ENCODE measurements around the gene CFB. TPM values are rescaled to one million over a fixed set of nuclear protein-coding genes. Genes with fewer than 3 reads are reported as not detected.
"Not testable (repeated sequence)": the region's sequence is repeated elsewhere in the genome, so short reads cannot be mapped to it uniquely, and the experiment has no call there.

The CFB gene
- total and polyA plus RNA-seq, 7 experiments from 2014 or later: 0.56 to 1.8 (median 1.4) TPM; not detected in 2

- Mint-ChIP-seq H3K36me3 (no peaks in the 10 kb centered on the region), H3K9me3 (no peaks in the 10 kb centered on the region), H3K4me3 (no peak overlapping the region), H3K27ac (no peak overlapping the region), H3K27me3 (peaks cover 0 to 5% (median 0%) of the 10 kb centered on the region in 5 donors), H3K4me1 (peaks cover 0 to 3% (median 0%) of the 10 kb centered on the region in 7 donors)
- no peaks in the 10 kb centered on the region for H3K9me3 ChIP-seq (ENCODE audit: control insufficient read depth in 2 of 3, low read length in 3 of 3)
- no peaks in the 10 kb centered on the region for H3K4me1 ChIP-seq (ENCODE audit: control insufficient read depth in 2 of 2, insufficient read depth in 2 of 2, low read length in 2 of 2)
- no peak for ATAC-seq
- no peak overlapping the region for H3K27ac ChIP-seq (ENCODE audit: low read depth, low read length)
- no peaks in the 10 kb centered on the region for H3K36me3 ChIP-seq (ENCODE audit: control insufficient read depth in 2 of 3, insufficient read depth in 3 of 3, low read length in 3 of 3)
- intact Hi-C loops (cut with micrococcal nuclease): no loop called here
- no peaks in the 10 kb centered on the region for H3K27me3 ChIP-seq (ENCODE audit: control insufficient read depth in 2 of 2, insufficient read depth in 2 of 2, low read length in 2 of 2)
- POLR2A ChIA-PET: no interaction called here
- CTCF ChIA-PET: no interaction called here
- no peak for DNase-seq
- no peak overlapping the region for H3K4me3 ChIP-seq (ENCODE audit: low read length)
Measured at GRCh38 chr6:31928672-31928939, 17.3 kb upstream of the CFB start.

- Histone ChIP-seq H3K27me3 (ENCODE audit: control insufficient read depth in 2 of 2, insufficient read depth in 2 of 2, low read length in 2 of 2) (no peaks in the 10 kb centered on the region), H3K36me3 (ENCODE audit: control insufficient read depth in 2 of 3, insufficient read depth in 3 of 3, low read length in 3 of 3) (no peaks in the 10 kb centered on the region), H3K27ac (ENCODE audit: low read depth, low read length) (no peak overlapping the region), H3K4me3 (ENCODE audit: low read length) (no peak overlapping the region), H3K4me1 (ENCODE audit: control insufficient read depth in 2 of 2, insufficient read depth in 2 of 2, low read length in 2 of 2) (no peaks in the 10 kb centered on the region), H3K9me3 (ENCODE audit: control insufficient read depth in 2 of 3, low read length in 3 of 3) (no peaks in the 10 kb centered on the region)
- Mint-ChIP-seq H3K27ac (no peak overlapping the region), H3K4me1 (peaks cover 0 to 2% (median 0%) of the 10 kb centered on the region in 7 donors), H3K9me3 (no peaks in the 10 kb centered on the region), H3K4me3 (no peak overlapping the region), H3K27me3 (peaks cover 0 to 5% (median 0%) of the 10 kb centered on the region in 5 donors), H3K36me3 (no peaks in the 10 kb centered on the region)
- ChIA-PET POLR2A (interaction anchor here (1.2 kb wide), 1 partner anchor 67 kb away, joined by 3 read pairs; no protein-coding TSS in a partner anchor), CTCF (no interaction called here)
- no peak for ATAC-seq
- no peak for DNase-seq
- intact Hi-C loops (cut with micrococcal nuclease): no loop called here
Measured at GRCh38 chr6:31930962-31931361, 14.9 kb upstream of the CFB start.

- H3K36me3 Mint-ChIP-seq; H3K4me1 ChIP-seq (ENCODE audit: control insufficient read depth in 2 of 2, insufficient read depth in 2 of 2, low read length in 2 of 2); POLR2A ChIA-PET; H3K4me1 Mint-ChIP-seq; H3K9me3 ChIP-seq (ENCODE audit: control insufficient read depth in 2 of 3, low read length in 3 of 3); H3K36me3 ChIP-seq (ENCODE audit: control insufficient read depth in 2 of 3, insufficient read depth in 3 of 3, low read length in 3 of 3); intact Hi-C loops (cut with micrococcal nuclease); ATAC-seq; H3K9me3 Mint-ChIP-seq; H3K4me3 Mint-ChIP-seq; H3K27ac Mint-ChIP-seq; H3K27ac ChIP-seq (ENCODE audit: low read depth, low read length); DNase-seq; H3K27me3 ChIP-seq (ENCODE audit: control insufficient read depth in 2 of 2, insufficient read depth in 2 of 2, low read length in 2 of 2); H3K4me3 ChIP-seq (ENCODE audit: low read length); CTCF ChIA-PET; H3K27me3 Mint-ChIP-seq: not testable (repeated sequence)
Measured at GRCh38 chr6:31932137-31932536, 13.8 kb upstream of the CFB start.

DNA sequence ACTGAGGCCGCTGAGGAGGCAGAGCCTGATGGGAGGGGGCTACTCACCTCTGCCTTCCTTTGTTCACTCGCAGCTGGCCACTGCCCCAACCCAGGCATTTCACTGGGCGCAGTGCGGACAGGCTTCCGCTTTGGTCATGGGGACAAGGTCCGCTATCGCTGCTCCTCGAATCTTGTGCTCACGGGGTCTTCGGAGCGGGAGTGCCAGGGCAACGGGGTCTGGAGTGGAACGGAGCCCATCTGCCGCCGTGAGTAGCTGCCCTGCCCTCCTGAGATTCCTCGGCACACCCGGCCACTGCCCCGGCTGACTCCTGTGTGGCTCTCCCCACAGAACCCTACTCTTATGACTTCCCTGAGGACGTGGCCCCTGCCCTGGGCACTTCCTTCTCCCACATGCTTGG lies 12.4 kb upstream of the CFB start:
- intact Hi-C loops (cut with micrococcal nuclease): no loop called here

GRCh38 chr6:31935021-31935420 lies 10.9 kb upstream of the CFB start:
- no peak overlapping the region for H3K27ac ChIP-seq (ENCODE audit: low read depth, low read length)
- Mint-ChIP-seq H3K27me3 (peaks cover 0 to 5% (median 0%) of the 10 kb centered on the region in 5 donors), H3K4me1 (peaks cover 0 to 2% (median 0%) of the 10 kb centered on the region in 7 donors), H3K36me3 (no peaks in the 10 kb centered on the region), H3K27ac (no peak overlapping the region), H3K9me3 (no peaks in the 10 kb centered on the region), H3K4me3 (no peak overlapping the region)
- H3K4me1 ChIP-seq (ENCODE audit: control insufficient read depth in 2 of 2, insufficient read depth in 2 of 2, low read length in 2 of 2): no peaks in the 10 kb centered on the region
- no peak overlapping the region for H3K4me3 ChIP-seq (ENCODE audit: low read length)
- H3K36me3 ChIP-seq (ENCODE audit: control insufficient read depth in 2 of 3, insufficient read depth in 3 of 3, low read length in 3 of 3): no peaks in the 10 kb centered on the region
- ATAC-seq (no peak), DNase-seq (no peak)
- intact Hi-C loops (cut with micrococcal nuclease): no loop called here
- H3K27me3 ChIP-seq (ENCODE audit: control insufficient read depth in 2 of 2, insufficient read depth in 2 of 2, low read length in 2 of 2): no peaks in the 10 kb centered on the region
- POLR2A ChIA-PET: interaction anchor here (1.0 kb wide), 1 partner anchor 33 kb away, joined by 3 read pairs; the partner anchor contains the start of gene ZBTB12
- no peaks in the 10 kb centered on the region for H3K9me3 ChIP-seq (ENCODE audit: control insufficient read depth in 2 of 3, low read length in 3 of 3)
- CTCF ChIA-PET: no interaction called here

More for the DNA sequence above, 12.4 kb upstream of the CFB start:
- Histone ChIP-seq H3K27me3 (ENCODE audit: control insufficient read depth in 2 of 2, insufficient read depth in 2 of 2, low read length in 2 of 2) (no peaks in the 10 kb centered on the region), H3K36me3 (ENCODE audit: control insufficient read depth in 2 of 3, insufficient read depth in 3 of 3, low read length in 3 of 3) (no peaks in the 10 kb centered on the region), H3K4me3 (ENCODE audit: low read length) (no peak overlapping the region), H3K4me1 (ENCODE audit: control insufficient read depth in 2 of 2, insufficient read depth in 2 of 2, low read length in 2 of 2) (no peaks in the 10 kb centered on the region), H3K9me3 (ENCODE audit: control insufficient read depth in 2 of 3, low read length in 3 of 3) (no peaks in the 10 kb centered on the region), H3K27ac (ENCODE audit: low read depth, low read length) (no peak overlapping the region)
- CTCF ChIA-PET: no interaction called here
- no peak overlapping the region for H3K27ac Mint-ChIP-seq
- DNase-seq (no peak), ATAC-seq (no peak)
- H3K4me3 Mint-ChIP-seq: no peak overlapping the region
- POLR2A ChIA-PET: no interaction called here
- peaks cover 0 to 2% (median 0%) of the 10 kb centered on the region in 7 donors for H3K4me1 Mint-ChIP-seq
- no peaks in the 10 kb centered on the region for H3K9me3 Mint-ChIP-seq
- H3K36me3 Mint-ChIP-seq: no peaks in the 10 kb centered on the region
- peaks cover 0 to 5% (median 0%) of the 10 kb centered on the region in 5 donors for H3K27me3 Mint-ChIP-seq

DNA sequence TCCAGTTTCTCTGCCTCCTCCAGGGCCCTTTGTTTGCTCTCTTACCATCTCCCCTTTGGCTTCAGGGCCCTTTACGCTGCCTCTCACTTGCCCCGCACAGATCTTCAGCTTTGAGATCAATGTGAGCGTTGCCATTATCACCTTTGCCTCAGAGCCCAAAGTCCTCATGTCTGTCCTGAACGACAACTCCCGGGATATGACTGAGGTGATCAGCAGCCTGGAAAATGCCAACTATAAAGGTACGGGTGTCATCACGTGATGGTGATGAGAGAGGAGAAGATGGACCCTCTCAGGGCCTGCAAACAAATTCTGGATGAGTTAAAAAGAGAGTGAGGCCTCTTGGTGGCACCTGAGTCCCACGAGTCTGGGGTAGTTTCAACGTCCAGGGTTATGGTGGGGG lies 10.1 kb upstream of the CFB start:
- intact Hi-C loops (cut with micrococcal nuclease): no loop called here
- ChIA-PET POLR2A (no interaction called here), CTCF (interaction anchor here (1.0 kb wide), 1 partner anchor 17 kb away, joined by 3 read pairs; no protein-coding TSS in a partner anchor)
- peaks cover 0 to 2% (median 0%) of the 10 kb centered on the region in 7 donors for H3K4me1 Mint-ChIP-seq
- Histone ChIP-seq H3K27ac (ENCODE audit: low read depth, low read length) (no peak overlapping the region), H3K4me1 (ENCODE audit: control insufficient read depth in 2 of 2, insufficient read depth in 2 of 2, low read length in 2 of 2) (no peaks in the 10 kb centered on the region), H3K9me3 (ENCODE audit: control insufficient read depth in 2 of 3, low read length in 3 of 3) (no peaks in the 10 kb centered on the region), H3K36me3 (ENCODE audit: control insufficient read depth in 2 of 3, insufficient read depth in 3 of 3, low read length in 3 of 3) (no peaks in the 10 kb centered on the region), H3K27me3 (ENCODE audit: control insufficient read depth in 2 of 2, insufficient read depth in 2 of 2, low read length in 2 of 2) (no peaks in the 10 kb centered on the region), H3K4me3 (ENCODE audit: low read length) (no peak overlapping the region)
- no peak overlapping the region for H3K4me3 Mint-ChIP-seq
- peaks cover 0 to 7% (median 0%) of the 10 kb centered on the region in 5 donors for H3K27me3 Mint-ChIP-seq
- DNase-seq (no peak), ATAC-seq (no peak)
- no peaks in the 10 kb centered on the region for H3K36me3 Mint-ChIP-seq
- H3K27ac Mint-ChIP-seq: no peak overlapping the region
- H3K9me3 Mint-ChIP-seq: no peaks in the 10 kb centered on the region

- Mint-ChIP-seq H3K27me3 (peaks cover 0 to 11% (median 7%) of the 10 kb centered on the region in 5 donors), H3K9me3 (no peaks in the 10 kb centered on the region), H3K36me3 (no peaks in the 10 kb centered on the region), H3K4me3 (no peak overlapping the region), H3K4me1 (peaks cover 0 to 6% (median 0%) of the 10 kb centered on the region in 7 donors), H3K27ac (no peak overlapping the region)
- no peaks in the 10 kb centered on the region for H3K27me3 ChIP-seq (ENCODE audit: control insufficient read depth in 2 of 2, insufficient read depth in 2 of 2, low read length in 2 of 2)
- no peaks in the 10 kb centered on the region for H3K36me3 ChIP-seq (ENCODE audit: control insufficient read depth in 2 of 3, insufficient read depth in 3 of 3, low read length in 3 of 3)
- DNase-seq (no peak), ATAC-seq (no peak)
- no peaks in the 10 kb centered on the region for H3K4me1 ChIP-seq (ENCODE audit: control insufficient read depth in 2 of 2, insufficient read depth in 2 of 2, low read length in 2 of 2)
- H3K27ac ChIP-seq (ENCODE audit: low read depth, low read length): no peak overlapping the region
- intact Hi-C loops (cut with micrococcal nuclease): no loop called here
- ChIA-PET CTCF (no interaction called here), POLR2A (no interaction called here)
- no peak overlapping the region for H3K4me3 ChIP-seq (ENCODE audit: low read length)
- H3K9me3 ChIP-seq (ENCODE audit: control insufficient read depth in 2 of 3, low read length in 3 of 3): no peaks in the 10 kb centered on the region
Measured at GRCh38 chr6:31940256-31940664, 5.6 kb upstream of the CFB start.

All from naive thymus-derived CD4-positive, alpha-beta T cell (primary cell).